COLO829 (cell line): ENCODE measurements around the gene MEIS1.

Experiments used
- DNase-seq: peaks from one replicate; pipeline ENCODE4 v3.0.0; 2012; ENCODE audit warnings: low spot score

MEIS1 gene

DNA sequence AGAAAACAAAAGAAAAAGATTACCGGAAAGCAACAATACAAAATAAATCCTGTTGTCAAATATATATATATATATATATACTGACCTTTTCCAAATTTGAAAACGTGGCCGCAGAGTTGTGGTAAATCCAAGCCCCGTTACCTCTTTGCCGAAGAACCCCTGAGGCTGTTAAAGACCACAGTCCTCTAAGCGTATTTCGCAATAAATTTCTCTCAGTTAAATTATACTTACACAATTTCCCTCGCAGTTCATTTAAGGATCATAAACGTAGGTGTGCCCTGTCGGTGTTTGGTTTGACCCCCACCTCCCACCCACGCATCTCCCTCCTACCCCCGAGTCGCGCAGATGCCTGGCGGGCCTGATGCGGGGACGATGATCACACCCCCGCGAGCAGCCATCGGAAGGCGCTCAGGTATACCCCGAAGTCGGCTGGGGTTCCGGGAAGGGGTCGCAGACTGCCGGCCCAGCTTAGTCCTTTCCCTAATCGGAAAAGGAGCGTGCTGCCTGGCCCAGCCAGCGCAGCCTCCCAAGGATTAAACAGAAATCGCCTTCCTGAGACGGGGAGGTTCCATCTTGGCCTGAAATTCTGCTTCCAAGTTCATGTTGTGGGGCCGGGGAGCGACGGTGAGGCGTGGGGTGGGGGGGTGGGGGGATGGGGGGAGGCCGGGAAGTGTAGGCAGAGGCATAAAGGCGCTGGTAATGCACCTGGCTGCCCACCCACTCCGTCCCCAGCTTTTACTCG, 2.9 kb upstream of the MEIS1 start:
- no peak for DNase-seq

DNA sequence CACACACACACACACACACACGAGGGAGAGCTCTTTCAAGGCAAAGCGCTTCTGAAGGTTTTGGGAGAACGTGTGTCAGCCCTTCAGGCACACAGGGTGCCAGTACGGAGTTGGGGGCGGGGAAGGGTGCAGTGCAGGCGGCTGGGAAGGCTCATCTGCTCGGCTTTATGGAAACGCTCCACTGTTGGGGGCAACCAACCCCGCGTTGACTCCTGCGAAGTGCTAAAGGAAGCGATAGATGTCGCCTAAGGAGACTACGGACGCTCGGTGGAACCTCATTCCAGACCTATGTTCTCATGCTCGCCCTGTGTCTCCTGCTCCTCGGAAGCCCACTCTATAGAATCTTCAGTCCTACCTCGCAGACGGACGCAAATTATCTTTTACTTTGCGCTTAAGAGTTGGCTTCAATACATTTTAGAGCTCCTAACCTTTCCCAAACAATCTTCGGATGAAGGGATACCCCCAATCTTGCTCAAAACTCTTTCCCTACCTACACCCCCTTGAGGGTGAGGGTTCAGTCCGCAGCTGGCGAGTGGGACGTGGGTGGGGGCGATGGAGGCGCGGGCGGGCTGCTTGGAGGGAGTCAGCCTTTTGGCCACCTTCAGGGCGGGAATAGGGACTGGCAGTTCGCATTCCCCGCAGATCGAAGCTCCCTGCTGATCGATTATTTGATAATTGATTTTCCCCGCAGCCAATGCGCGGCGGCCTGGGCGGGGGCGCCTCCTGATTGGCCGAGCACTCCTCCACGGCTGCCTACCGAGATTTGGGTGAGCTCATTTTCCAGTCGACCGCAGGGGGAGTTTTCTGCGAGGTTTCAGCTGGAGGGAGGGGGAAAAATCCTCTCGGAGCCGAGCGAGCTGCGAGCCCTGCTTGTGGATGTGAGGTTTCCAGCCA, 1.9 kb upstream of the MEIS1 start:
- DNase-seq: peak; percentile 92

DNA sequence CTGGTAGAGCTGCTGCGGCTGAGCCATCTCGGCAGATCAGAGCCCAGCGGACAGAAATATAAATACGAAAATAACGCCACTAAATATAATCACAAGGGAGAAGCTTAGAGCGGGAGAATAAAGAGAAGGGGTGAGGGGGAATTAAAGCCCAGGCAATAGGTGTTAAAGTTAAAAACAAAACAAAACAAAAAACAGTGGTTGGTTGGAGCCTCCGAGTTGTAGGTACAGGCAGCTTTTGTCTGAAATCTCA, 1.3 kb upstream of the MEIS1 start:
- no peak for DNase-seq

DNA sequence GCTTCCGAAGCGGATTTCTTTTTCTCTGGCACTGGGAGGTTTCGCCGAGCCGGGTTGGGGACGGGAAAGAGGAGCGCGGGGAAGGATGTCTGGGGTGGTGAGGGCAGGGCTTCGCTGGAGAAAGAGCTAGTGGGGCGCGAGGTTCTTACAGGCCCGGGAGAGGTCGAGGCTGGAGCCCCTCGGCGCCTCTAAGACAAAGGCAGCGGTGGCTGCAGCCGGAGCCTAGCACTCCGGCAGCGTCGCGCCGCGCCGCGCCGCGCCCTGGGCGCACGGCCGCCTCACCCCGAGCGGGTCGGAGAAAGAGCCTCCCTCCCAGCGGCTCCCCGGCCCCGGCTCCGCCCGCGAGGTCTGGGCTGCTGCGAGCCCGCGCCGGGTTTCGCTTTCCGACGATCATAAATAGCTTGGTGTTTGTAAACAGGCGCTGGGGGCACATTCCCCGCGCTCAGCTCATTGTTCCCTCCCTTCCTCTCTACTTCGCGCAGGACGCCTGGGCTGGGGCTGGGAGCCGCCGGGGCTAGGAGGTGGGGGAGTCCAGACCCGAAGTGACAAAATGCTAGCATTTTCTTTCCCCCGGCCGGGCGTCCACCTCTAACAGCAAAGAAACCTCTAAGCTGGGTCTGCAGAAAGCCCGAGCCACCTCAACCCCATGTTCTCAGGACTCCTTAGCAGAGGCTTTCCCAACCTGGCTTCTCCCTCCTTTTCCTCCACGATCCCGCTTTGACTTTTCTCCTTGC, 813 bp upstream of the MEIS1 start:
- peak; percentile 24 for DNase-seq

DNA sequence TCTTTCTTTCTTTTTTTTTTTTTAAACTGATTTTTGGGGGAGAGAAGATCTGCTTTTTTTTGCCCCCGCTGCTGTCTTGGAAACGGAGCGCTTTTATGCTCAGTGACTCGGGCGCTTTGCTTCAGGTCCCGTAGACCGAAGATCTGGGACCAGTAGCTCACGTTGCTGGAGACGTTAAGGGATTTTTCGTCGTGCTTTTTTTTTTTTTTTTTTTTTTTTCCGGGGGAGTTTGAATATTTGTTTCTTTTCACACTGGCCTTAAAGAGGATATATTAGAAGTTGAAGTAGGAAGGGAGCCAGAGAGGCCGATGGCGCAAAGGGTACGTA, 587 bp downstream of the MEIS1 start:
- DNase-seq: peak; percentile 37

DNA sequence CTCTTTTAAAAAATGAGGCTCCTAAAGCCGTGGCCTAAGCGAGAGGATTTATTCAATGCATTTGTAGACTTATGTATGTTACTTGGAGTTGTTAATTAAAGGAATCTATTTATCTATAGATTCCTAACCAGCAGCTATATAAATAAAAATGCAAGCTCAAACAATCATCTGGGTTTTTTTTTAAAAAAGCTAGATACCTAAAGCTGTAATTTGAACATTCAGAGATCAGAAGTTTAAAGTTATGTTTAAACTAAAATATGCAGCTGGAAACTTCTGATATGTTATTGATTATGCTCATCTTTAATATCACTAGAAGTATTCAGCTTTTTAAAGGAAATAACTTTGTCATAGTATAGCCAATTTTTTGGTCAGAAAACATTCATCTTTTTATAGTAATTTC, 1.0 kb downstream of the MEIS1 start:
- no peak for DNase-seq

DNA sequence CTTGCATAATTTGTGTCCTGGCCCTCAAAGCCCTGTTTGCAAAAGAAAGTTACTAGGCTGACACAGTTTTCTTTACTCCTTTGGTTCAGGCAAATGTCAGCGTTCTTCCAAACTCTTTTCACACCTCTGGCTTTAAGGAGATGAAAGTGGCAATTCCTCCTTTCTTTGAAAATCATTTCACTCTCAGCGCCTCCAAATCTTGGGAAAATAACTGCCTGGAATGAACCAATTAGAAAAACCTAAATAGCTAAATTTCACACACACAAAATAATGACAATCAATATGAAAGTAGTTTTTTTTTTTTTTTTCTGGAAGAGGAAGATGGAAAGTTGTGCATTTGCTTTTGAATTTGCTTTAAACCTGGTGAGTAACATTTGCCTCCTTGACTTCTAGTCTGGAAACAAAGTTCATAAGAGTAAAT, 1.7 kb downstream of the MEIS1 start:
- DNase-seq: no peak

DNA sequence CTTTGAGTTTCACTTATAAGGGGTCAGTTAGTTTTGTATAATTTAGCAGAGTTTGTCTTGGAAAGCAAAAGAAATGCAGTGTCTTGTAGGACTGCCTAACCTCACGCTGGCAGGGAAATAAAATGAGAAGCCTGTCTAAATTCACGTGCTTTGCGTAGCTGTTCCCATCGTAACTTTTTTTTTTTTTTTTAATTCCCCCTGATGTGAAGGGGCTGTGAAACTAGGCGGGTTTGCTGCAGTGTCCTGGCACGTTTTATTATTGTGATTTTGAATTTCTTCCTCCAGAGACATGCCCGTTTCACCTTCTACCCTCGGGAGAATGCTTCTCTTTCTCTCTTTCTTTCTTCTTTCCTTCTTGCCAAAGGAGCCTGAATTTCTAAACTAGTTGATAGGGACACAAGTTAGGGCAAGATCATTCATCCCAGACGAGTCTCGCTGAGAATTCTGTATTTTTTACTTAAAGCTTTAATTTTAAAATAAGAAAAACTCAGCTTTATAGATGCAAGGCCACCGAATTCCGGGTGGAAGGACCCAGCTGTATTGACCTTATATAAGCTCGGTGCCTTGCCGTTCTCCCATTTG, 2.3 kb downstream of the MEIS1 start:
- DNase-seq: no peak

DNA sequence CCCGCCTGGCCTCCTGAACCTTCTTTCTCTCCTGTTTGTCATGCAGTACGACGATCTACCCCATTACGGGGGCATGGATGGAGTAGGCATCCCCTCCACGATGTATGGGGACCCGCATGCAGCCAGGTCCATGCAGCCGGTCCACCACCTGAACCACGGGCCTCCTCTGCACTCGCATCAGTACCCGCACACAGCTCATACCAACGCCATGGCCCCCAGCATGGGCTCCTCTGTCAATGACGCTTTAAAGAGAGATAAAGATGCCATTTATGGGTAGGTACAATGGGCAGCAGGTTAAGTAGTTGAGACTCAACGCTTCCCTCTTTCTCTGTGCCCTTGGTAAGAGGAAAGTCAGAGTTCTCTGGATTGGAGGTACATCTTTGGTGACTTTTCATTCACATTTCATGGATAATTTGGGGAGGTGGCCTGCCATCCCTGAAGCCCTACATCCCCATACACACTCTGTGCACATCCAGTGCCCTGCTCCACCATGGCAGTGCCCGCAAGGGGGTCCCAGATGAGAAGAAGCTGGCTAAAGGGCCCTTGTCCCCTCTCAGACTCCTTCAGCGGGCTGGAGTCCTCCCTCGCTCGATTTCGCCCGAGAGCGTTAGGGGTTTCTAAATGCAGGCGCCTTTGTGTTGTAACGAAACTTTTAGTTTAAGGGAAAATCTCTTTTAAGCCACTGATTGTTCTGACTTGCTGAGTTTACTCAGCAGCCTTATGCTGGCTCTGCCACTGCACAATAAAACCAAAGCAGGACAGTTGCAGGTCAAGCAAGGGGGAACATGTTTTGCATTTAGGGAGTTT, 3.0 kb downstream of the MEIS1 start:
- no peak for DNase-seq

DNA sequence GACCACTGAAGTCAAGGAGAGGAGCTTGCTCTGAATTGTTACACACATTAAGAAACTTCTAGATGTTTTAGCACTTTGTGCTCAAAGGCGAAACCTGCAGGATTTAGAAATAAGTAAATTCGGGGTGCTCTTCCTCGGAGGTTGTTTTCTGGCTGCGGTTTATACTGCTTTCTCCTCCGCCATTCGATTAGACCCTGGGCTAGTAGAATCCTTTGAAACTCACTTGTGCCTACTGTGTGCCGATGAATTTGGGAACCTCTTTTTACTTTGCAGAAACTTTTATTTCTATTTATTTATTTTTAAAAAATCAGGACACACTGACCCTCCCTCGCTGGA, 3.5 kb downstream of the MEIS1 start:
- DNase-seq: no peak

DNA sequence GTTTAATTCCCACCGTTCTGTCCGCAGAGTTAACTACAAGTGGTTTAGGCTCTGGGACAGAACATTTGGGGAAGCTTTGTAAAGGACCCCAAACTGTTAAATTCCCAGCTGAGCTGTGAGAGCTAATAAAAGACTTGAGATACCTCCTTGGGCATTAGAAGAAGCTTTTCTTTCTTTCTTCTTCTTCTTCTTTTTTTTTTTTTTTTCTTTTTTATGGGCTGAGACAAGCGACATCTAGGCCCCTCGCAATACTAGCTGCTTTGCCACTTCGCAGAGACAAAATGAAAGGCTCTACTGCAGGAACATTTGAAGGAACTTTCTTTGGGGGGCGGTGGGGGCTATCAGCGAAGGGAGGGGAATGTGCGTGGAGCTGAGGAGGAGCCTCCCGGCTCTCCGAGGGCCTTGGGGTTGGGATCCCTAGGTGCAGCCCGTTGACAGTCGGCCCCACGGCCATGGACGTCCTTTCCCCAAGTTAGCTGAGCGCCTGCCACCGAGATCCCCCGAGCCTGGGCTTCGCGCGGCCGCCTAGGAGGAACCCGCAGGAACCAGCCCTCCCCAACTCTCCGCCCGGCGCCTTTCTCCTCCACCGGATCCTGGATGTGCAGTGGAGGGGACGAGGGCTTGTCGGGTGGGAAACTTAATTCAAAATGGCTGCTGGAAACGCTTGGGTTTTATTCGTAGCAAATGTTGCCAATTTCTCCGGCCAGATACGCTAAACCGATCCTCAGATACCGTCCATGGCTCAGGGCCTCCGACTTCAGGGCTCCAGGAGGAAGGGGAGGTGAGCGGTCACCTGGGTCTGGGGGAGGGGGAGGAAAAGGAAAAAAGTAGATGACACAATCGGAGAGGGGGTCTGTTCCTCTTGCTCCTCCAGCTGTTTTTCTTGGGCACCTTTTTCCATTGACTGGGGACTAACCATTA, 4.2 kb downstream of the MEIS1 start:
- no peak for DNase-seq

DNA sequence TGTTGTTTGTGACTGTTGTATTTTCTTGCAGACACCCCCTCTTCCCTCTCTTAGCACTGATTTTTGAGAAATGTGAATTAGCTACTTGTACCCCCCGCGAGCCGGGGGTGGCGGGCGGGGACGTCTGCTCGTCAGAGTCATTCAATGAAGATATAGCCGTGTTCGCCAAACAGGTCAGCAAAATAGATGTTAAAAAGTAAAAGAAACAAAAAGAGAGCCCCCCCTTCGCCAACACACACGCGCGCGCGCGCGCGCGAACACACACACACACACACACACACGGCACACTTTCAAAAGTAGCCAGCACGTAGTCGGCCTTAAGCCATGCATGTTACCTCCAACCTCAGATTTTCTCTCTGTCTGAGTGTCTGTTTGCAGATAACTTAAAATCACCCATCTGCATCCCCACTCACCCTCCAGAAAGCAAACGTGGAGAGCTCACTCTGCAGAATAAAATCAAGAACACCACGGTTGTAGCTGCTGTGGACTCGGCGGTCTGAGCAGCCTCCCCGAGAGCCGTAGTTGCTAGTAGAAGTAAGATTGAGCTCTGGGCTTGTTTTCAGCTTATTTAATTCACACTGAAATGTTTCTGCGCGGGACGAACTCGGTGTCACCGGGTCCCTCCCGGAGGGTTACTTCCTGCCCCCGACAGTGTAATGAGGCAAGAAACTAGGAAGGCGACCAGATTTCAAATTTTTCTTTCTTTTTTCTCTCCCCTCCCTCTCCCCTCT, 5.1 kb downstream of the MEIS1 start:
- no peak for DNase-seq

DNA sequence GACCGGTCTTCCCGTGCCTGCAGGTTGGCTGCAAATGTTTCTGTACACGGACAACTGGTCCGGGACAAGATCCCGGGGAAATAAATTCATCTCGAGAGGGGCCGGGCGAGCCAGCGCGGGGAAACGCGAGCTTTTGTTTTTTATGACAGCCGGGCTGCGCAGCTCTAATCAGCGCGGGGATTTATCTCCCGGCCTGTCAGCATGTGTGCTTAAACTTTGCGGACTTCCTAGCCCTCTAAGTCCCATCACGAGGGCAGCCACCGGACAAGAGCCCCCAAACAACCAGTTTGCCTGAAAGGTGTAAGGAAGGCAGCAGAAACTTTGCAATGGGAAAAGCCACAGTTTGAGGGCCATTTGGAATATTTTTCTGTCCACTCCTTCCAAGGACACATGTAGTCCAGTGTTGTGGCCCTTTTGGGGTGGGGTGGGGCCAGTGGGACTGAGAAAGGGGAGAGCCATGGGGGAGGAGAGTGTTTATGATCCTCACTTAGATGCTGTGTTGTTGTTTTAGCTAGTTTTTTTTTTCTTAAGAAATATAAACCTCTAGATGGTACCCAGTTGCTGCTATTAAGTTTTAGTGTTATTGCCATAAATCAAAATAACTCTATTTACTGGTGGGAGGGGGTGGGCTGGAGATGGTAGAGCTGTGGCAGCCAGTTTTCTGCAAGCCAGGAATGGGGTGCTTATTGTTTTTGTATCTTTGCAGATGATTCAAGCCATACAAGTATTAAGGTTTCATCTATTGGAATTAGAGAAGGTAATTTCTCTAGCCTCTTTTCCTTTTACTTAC, 6.0 kb downstream of the MEIS1 start:
- DNase-seq: no peak

DNA sequence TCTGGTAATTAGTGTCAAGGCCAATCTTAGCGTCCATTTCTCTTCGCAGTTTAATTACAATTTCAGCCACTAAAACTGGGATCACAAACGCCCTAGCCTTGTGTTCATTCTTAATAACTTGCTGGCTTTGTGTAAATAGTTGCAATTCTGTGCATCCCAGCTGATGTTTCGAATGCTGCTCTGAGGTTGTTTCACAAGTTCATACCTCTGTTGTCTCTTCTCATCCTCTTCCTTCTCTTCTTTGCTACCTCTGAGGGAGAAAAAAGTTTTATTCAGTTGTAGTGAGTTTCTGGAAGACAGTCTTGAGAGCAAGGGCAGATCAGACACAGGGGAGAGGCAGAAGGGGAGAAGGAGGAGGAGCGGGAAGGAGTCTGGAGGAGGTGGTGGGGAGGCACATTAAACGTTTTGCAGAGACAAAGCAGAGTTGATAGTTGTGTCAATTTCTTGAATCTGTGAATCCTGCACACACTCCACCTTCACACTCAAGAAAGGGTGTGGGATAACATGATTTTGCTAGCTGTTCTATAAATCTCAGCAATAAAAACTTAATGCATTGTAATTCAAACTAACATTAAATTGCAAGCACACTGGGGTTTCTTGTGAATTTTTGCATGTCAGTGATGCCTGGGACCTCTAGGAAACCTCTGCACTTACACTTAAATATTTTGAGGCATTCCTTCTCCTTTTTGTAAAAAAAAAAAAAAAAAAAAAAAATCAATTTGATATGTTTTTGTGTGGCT, 6.8 kb downstream of the MEIS1 start:
- DNase-seq: no peak

DNA sequence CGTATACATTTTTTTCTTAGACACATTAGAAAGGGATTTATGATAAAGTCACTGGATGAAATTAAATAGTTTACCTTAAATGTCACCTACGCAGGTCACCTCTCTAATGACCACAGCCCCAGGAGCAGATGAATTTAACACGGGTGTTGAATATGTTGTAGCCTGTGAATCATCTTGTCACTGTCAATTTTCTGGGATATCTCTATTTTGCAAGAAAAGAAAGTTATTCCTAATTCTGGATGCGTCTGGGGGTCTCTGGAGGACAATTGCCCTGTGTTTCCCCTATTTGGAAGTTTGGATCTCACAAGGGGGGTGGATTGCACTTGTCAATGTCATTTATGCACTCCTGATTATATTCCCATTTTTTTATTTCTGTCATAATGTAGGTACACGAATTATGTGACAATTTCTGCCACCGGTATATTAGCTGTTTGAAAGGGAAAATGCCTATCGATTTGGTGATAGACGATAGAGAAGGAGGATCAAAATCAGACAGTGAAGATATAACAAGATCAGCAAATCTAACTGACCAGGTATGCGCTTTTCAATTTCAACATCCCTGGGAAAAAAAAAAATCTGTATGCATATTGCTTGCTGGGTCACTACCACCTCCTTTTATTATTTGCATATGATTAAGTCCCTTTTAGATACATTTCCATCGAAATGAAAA, 7.7 kb downstream of the MEIS1 start:
- no peak for DNase-seq

DNA sequence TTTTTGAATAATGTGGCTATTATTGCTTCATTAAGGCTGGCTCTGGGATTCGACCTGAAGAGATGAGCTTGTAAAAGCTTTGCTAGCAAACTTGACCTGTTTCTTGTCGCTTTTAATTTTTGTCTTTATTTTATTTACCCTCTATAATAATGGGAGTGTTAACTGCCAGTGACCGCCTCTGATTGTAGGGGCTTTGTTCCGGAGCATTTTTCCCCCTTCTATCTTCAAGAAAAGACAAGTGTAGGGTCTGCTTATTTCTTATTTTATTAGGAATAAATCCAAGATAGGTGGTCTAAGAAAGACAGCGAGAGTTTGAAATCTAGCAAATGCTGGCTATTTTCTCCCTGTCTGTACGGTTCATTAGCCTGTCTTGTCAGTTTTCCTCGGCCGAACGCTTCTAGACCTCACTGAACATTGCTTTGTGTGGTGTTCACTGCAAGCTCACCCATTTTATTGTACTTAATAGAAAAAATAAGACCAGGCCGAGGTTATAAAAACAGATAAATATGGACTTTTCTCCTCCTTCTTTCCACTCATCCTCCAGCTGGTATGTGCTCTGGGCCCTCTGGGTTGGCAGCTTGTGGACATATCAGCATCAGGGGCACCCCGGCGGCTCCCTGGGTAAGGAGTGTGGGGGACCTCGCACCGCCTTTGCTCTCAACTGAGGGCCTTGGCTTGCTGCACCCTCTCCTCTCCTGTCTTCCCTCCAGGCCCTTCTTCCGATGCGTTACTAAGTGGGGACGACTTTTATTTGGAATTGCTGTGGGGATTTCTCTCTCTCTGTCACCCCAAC, 8.5 kb downstream of the MEIS1 start:
- no peak for DNase-seq
